Activated CD4-positive, alpha-beta T cell treated with anti-CD3 and anti-CD28 coated beads, Interleukin-2, amount 10 ng/mL, durations not matched to agents 24 days and 14 days (primary cell): ENCODE measurements around the gene TMEM236. TPM values are rescaled to one million over a fixed set of nuclear protein-coding genes. Genes with fewer than 3 reads are reported as not detected.

Experiments used
- DNase-seq: peaks from one replicate; pipeline ENCODE4 v3.0.0; 2022
- H3K27ac Mint-ChIP-seq: one replicate; pipeline ENCODE4 v1.8.0; 2022; ENCODE audit warnings: mild to moderate bottlenecking, mixed read lengths
- H3K27me3 Mint-ChIP-seq: one replicate; pipeline ENCODE4 v1.8.0; 2022; ENCODE audit warnings: mixed read lengths
- H3K36me3 Mint-ChIP-seq: one replicate; pipeline ENCODE4 v1.8.0; 2022; ENCODE audit warnings: low read depth, mild to moderate bottlenecking, mixed read lengths
- H3K4me1 Mint-ChIP-seq: one replicate; pipeline ENCODE4 v1.8.0; 2021; ENCODE audit warnings: mixed read lengths
- H3K4me3 Mint-ChIP-seq: one replicate; pipeline ENCODE4 v1.8.0; 2022; ENCODE audit warnings: mild to moderate bottlenecking, moderate library complexity, mixed read lengths
- H3K9me3 Mint-ChIP-seq: one replicate; pipeline ENCODE4 v1.8.0; 2021; ENCODE audit warnings: mixed read lengths
- intact Hi-C: fragments of 100-400 bp; cut with micrococcal nuclease; formaldehyde crosslinking; loops from one replicate; pipeline ENCODE4 v1.15.1; 2023
- total RNA-seq: library from RNA; stranded (reverse); gene quantifications from 2 replicates; pipeline ENCODE4 v1.2.3, GENCODE V29; 2022

TMEM236 gene
- total RNA-seq, 1 donor from 2014 or later, result 0.05 TPM

DNA sequence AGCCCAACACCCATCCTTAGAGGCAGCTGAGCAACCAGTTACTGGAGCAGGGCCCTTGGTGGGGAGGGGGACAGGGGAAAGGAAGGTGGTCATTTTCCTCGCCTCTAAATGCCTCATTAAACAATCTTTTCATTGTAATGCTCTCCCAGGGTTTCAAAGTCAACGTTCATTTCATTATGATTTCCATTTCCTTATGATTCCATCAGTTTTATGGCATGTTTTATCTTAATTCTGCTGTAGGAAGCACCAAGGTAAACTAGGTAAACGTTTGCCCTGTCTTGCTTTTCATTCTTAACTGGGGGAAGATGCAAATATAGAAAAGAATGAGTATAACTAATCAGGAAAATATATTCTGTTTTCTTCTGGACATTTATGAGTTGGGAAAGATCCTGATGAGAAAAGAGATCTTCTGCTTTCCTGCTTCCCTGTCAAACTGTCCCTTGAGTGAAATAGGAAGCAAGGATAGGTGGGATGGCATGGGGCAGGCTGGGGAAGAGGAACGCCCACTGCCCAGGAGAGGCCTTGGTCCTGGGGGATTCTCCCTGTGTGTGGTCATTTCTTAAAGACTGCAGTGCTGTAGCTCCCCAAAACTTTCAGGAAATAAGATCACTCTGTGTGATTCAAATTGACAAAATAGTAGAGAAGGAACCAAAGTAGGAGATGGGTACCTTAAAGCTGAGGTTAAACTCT lies 20.5 kb upstream of the TMEM236 start:
- Mint-ChIP-seq H3K4me3 (no peak overlapping the region), H3K27me3 (no peaks in the 10 kb centered on the region), H3K9me3 (no peaks in the 10 kb centered on the region), H3K4me1 (no peaks in the 10 kb centered on the region), H3K36me3 (no peaks in the 10 kb centered on the region), H3K27ac (no peak overlapping the region)
- intact Hi-C loops, result no loop called here
- DNase-seq, result peak; percentile 37

DNA sequence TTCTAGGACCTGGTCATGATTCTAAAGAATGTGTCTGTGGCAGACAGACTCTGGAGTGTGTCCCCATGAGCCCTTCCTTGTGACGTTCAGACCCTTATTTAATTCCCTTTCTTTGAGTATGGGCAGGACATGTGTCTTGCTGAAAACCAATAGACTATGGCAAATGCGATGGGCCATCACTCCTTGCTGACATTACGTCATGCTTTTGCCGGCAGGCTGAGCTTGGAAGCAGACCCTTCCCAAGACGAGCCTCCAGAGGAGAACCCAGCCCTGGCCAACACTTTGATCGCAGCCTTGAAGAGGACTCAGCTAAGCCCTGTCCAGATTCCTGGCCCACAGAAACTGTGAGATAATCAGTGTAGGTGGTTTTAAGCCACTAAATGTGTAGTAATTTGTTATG lies 18.4 kb upstream of the TMEM236 start:
- intact Hi-C loops, result no loop called here
- no peak overlapping the region for H3K4me3 Mint-ChIP-seq
- no peaks in the 10 kb centered on the region for H3K4me1 Mint-ChIP-seq
- no peak overlapping the region for H3K27ac Mint-ChIP-seq
- no peaks in the 10 kb centered on the region for H3K27me3 Mint-ChIP-seq
- no peaks in the 10 kb centered on the region for H3K36me3 Mint-ChIP-seq
- no peaks in the 10 kb centered on the region for H3K9me3 Mint-ChIP-seq
- peak; percentile 42 for DNase-seq

- Mint-ChIP-seq H3K4me1 (no peaks in the 10 kb centered on the region), H3K36me3 (no peaks in the 10 kb centered on the region), H3K9me3 (no peaks in the 10 kb centered on the region), H3K4me3 (no peak overlapping the region), H3K27me3 (no peaks in the 10 kb centered on the region), H3K27ac (no peak overlapping the region)
- DNase-seq, result peak; percentile 40
- intact Hi-C loops, result no loop called here
Observed at GRCh38 chr10:17734432-17735080, 17.4 kb upstream of the TMEM236 start.

- intact Hi-C loops, result no loop called here
- no peaks in the 10 kb centered on the region for H3K4me1 Mint-ChIP-seq
- H3K9me3 Mint-ChIP-seq, result no peaks in the 10 kb centered on the region
- H3K27ac Mint-ChIP-seq, result no peak overlapping the region
- no peak overlapping the region for H3K4me3 Mint-ChIP-seq
- no peak for DNase-seq
- no peaks in the 10 kb centered on the region for H3K27me3 Mint-ChIP-seq
- H3K36me3 Mint-ChIP-seq, result no peaks in the 10 kb centered on the region
Observed at GRCh38 chr10:17735166-17735941, 16.6 kb upstream of the TMEM236 start.

DNA sequence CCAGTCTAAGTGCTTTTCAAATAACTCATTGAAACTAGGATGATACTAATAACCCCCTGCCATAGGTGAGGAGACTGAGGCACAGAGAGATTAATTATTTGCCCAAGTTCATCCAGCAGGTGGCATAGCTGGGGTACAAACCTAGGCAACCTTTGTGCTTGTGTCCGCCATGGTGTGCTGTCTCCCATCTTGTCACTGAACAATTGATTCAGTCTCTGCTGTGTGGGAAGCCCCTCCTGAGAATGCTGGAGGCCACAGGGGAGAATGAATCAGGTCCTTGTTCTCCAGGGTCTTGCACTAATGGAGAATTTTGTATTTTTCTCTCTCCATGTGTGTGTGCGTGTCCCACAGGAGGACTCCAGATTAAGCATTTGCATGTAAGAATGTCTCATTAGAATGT lies 15.8 kb upstream of the TMEM236 start:
- no peaks in the 10 kb centered on the region for H3K4me1 Mint-ChIP-seq
- H3K9me3 Mint-ChIP-seq, result no peaks in the 10 kb centered on the region
- intact Hi-C loops, result no loop called here
- no peaks in the 10 kb centered on the region for H3K36me3 Mint-ChIP-seq
- no peaks in the 10 kb centered on the region for H3K27me3 Mint-ChIP-seq
- DNase-seq, result peak; percentile 42
- H3K4me3 Mint-ChIP-seq, result no peak overlapping the region
- H3K27ac Mint-ChIP-seq, result no peak overlapping the region

- no peak overlapping the region for H3K4me3 Mint-ChIP-seq
Observed at GRCh38 chr10:17737027-17737965, 14.7 kb upstream of the TMEM236 start.

DNA sequence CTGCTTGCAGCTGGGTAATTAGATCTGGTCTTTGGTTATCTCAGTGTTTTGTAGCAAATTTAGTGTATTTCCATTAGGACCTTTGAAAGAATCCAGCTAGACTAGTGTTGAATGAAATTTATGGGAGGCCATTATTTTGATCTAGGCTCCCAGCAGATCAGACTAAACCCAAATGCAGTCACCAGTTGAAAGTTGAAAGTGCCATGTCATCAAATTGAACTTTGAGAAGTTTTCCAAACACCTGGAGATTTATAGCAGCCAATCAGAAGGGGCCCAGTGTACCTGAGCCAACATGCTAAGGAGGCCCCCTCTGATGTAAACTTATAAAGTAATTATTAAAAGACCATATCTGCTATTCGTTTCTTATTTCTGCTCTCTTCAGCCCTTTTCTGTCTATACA lies 11.3 kb upstream of the TMEM236 start:
- Mint-ChIP-seq H3K4me1 (peaks cover 9% of the 10 kb centered on the region), H3K9me3 (no peaks in the 10 kb centered on the region), H3K36me3 (no peaks in the 10 kb centered on the region), H3K27ac (no peak overlapping the region), H3K4me3 (no peak overlapping the region), H3K27me3 (no peaks in the 10 kb centered on the region)
- intact Hi-C loops, result no loop called here
- no peak for DNase-seq

More at GRCh38 chr10:17737027-17737965, 14.7 kb upstream of the TMEM236 start:
- Mint-ChIP-seq H3K27me3 (no peaks in the 10 kb centered on the region), H3K4me1 (peaks cover 2% of the 10 kb centered on the region), H3K36me3 (no peaks in the 10 kb centered on the region), H3K9me3 (no peaks in the 10 kb centered on the region), H3K27ac (no peak overlapping the region)
- DNase-seq, result peak; percentile 53
- intact Hi-C loops, result no loop called here

DNA sequence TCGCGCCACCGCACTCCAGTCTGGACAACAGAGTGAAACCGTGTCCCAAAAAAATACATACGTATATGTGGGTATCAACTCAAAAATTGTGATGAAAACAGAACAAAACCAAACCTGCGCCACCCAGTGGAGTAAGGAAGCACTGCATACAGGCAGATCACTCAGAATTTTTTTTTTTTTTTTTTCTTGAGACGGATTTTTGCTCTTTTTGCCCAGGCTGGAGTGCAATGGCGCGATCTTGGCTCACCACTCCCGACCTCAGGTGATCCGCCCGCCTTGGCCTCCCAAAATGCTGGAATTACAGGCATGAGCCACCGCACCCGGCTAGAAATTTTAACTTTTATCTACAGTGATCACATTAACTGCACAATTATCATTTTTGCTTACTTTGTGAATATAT lies 9.1 kb upstream of the TMEM236 start:
- intact Hi-C loops, result loop anchor here (1.0 kb wide), 2 partner anchors 100 to 136 kb away; no protein-coding TSS in a partner anchor
- no peaks in the 10 kb centered on the region for H3K36me3 Mint-ChIP-seq

DNA sequence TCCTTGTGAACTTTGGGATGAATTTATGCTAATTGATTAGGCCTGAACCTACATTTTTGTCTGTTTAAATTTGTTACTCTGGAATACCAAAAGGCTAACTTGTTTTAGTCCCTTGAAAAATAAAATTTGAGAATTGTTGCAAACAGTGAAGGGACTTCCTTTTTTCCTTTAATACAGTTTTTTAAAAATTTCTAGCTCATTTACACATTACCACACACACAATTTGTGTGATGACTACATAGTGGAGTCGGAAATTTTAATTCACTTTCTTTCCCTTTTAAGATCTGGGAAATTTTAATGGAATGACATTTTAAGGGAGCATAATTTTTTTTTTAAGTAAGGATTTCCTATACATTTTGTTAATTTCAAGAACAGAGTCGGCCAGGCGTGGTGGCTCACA lies 8.6 kb upstream of the TMEM236 start:
- H3K36me3 Mint-ChIP-seq, result no peaks in the 10 kb centered on the region
- no peaks in the 10 kb centered on the region for H3K27me3 Mint-ChIP-seq

More for the DNA sequence above, 9.1 kb upstream of the TMEM236 start:
- H3K27ac Mint-ChIP-seq, result no peak overlapping the region
- H3K27me3 Mint-ChIP-seq, result no peaks in the 10 kb centered on the region
- no peak overlapping the region for H3K4me3 Mint-ChIP-seq
- peak; percentile 90 for DNase-seq
- peaks cover 9% of the 10 kb centered on the region for H3K4me1 Mint-ChIP-seq
- H3K9me3 Mint-ChIP-seq, result no peaks in the 10 kb centered on the region

DNA sequence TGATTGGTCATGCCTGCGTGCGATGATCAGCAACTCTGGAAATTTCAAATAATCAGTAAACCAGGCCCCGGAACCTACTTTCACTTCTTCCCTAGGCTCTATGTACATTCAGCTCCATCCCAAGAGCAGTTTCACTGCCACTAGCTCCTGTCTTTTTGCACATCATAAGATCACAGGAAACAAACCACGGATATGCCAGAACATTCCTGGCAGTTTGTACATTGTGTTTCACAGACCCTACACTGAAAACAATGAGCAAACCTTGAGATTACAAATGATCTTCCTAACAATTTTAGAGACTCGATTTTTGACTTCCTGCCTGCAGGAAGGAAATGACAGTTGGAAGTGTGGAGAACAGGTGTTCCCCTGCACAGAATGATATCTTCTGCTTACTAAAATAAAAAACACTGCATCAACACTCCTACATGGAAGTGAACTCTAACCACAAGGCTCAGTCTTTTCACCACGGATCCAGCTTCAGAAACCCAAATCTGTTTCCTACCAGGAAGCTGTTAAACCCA lies 7.6 kb upstream of the TMEM236 start:
- Mint-ChIP-seq H3K4me3 (no peak overlapping the region), H3K27me3 (no peaks in the 10 kb centered on the region), H3K4me1 (peaks cover 9% of the 10 kb centered on the region), H3K27ac (no peak overlapping the region), H3K36me3 (no peaks in the 10 kb centered on the region), H3K9me3 (no peaks in the 10 kb centered on the region)
- no peak for DNase-seq
- intact Hi-C loops, result no loop called here

More for the DNA sequence above, 8.6 kb upstream of the TMEM236 start:
- peaks cover 9% of the 10 kb centered on the region for H3K4me1 Mint-ChIP-seq
- no peak for DNase-seq
- no peak overlapping the region for H3K4me3 Mint-ChIP-seq
- H3K27ac Mint-ChIP-seq, result no peak overlapping the region
- no peaks in the 10 kb centered on the region for H3K9me3 Mint-ChIP-seq
- intact Hi-C loops, result loop anchor here (1.0 kb wide), 2 partner anchors 100 to 136 kb away; no protein-coding TSS in a partner anchor

GRCh38 chr10:17747883-17748550 lies 4.0 kb upstream of the TMEM236 start:
- Mint-ChIP-seq H3K4me3 (no peak overlapping the region), H3K4me1 (peaks cover 7% of the 10 kb centered on the region), H3K36me3 (no peaks in the 10 kb centered on the region), H3K27me3 (no peaks in the 10 kb centered on the region), H3K27ac (no peak overlapping the region), H3K9me3 (no peaks in the 10 kb centered on the region)
- intact Hi-C loops, result no loop called here
- DNase-seq, result no peak

GRCh38 chr10:17749890-17750289 lies 2.1 kb upstream of the TMEM236 start:
- Mint-ChIP-seq H3K4me3 (no peak overlapping the region), H3K4me1 (no peaks in the 10 kb centered on the region), H3K27me3 (no peaks in the 10 kb centered on the region), H3K27ac (no peak overlapping the region), H3K9me3 (no peaks in the 10 kb centered on the region), H3K36me3 (no peaks in the 10 kb centered on the region)
- DNase-seq, result no peak
- intact Hi-C loops, result no loop called here
